Muscle of back (tissue), 11 donors: ENCODE results near the gene LANCL2. TPM values are rescaled to one million over a fixed set of nuclear protein-coding genes. Genes with fewer than 3 reads are reported as not detected.

Source experiments
- DNase-seq, 3 donors: peaks; one replicate each; pipeline versions ENCODE4 v3.0.0 to v3.0.0-alpha.2; 2013
- polyA plus RNA-seq, 10 donors: library from polyadenylated mRNA; unstranded; fragments of 120-200 nt; gene quantifications; one replicate each; pipeline ENCODE4 v1.2.1, GENCODE V29; 2013; ENCODE audit not compliant: insufficient read length in 10 of 10

Gene LANCL2
- polyA plus RNA-seq, 10 donors = 14.0 to 21.7 (median 16.5) TPM

DNA sequence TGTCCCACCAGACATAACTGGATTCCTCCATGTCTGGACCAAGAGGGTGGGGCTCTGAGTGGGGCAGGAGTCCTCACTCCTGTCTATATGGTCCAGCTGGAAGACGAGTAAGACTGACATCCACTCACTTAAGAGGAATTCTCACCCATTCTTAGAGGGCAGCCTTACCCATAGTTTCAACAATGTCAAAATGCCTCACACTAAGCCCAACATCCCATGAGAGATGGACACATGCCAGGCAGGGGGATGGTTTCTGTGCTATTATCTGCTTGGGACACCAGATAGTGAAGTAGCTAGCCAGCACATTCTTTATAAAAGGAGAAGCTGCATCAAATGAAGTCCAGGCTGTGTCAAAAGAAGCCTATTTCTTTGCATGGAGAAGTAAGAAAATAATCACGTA, 4.7 kb upstream of the LANCL2 start:
- DNase-seq = no peak

DNA sequence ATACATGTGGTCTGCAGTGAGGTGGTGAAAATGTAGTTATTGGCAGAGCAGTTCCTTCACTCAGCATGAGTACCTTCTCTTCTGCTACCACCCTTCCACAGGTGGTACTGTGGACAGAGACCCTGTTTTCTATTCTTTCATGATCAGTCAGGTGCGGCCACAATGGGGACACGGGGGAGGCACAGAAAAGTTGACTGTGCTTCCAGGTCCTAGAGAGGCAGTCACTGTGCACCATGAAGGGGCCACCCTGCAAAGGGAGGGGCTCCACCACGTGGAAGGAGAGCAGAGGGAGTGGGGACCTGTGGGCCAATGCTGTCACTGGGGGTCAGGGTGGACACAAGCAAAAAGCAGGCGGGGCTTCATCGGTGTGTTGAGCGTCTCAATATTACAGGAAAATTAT, 3.6 kb upstream of the LANCL2 start:
- no peak for DNase-seq

DNA sequence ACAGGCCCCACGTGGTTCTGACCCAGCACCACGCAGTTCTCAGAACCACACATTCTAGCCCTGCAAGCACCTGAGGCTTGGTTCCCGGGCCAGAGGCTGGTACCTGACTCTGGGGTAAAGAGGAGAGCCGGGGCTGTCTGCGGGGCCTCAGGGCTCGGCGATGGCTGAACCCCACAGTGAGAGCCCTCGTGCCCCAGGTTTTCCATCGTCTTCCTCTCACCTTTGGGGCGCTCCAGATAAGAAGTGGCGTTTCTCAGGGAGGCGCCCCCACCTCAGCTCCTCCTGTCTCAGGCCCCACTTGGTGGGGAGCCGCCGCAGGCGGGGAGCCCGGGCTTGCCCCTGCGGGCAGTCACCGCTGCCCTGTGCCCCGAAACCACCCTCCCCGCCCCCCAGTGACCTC, 2.2 kb upstream of the LANCL2 start:
- DNase-seq = no peak

DNA sequence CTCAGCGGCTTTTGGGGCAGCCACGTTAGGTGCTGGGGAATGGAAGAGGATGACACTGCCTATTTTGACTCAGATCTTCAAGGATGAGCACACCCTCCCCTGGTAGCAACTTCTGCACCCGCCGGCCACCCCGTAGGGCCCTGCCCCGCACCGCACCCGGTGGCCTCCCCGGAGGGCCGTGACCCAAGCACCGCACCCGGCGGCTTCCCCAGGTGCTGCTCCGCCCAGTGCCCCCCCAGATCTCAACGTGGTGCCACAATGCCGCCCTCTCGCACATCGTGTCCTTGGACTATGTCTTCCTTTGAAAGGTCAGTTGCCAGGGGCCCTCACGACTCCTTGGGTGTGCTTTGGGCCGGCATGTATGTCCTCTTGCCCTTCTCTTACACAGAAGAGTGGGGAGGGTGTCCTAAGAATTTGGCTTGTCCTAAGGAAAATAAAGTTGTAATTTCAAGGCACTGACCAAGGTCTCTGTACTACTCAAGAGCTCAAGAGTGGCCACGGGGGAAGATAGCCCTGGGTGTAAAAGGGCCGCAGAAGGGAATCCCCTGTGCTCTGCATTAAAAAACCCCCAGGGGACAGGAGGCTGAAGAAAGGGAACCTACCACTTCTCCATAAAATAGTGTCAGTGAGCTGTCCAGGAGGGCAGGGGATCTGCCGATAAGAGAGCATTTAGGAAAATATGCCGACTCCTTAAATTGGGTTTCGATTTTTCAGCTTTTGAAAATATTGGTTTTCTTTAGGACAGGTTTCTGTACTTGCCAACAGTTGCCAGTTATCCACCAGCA, 1.6 kb upstream of the LANCL2 start:
- no peak for DNase-seq

DNA sequence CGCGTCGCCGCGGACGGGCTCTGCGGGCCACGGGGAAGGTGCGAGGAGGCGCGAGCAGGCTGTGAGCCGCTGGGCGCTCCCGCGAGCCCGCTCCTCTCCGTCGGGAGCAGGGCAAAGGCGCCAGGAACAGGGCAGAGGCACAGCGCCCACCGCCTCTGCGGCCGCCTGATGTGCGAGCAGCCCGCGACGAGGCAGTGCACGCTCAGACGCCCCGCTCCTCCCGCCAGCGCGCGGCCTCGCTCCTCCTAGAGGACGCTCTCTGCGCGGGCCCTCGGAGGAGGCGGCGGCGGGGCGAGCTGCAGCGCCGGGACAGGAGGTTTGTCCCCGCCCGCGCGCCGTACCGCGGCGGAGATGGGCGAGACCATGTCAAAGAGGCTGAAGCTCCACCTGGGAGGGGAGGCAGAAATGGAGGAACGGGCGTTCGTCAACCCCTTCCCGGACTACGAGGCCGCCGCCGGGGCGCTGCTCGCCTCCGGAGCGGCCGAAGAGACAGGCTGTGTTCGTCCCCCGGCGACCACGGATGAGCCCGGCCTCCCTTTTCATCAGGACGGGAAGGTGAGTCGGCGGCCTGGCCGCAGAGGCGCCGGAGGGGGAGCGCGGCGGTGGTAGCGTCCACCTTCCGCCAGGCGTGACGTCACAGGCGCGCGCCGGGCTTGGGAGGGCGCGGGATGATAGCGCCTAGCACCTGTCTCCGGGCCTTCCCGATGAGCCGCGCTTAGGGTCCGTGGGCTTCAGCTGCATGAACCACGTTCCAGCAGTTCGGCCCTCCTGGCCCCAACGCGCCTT, 731 bp downstream of the LANCL2 start:
- DNase-seq = peak; percentile 97 to 100 (median 98)

DNA sequence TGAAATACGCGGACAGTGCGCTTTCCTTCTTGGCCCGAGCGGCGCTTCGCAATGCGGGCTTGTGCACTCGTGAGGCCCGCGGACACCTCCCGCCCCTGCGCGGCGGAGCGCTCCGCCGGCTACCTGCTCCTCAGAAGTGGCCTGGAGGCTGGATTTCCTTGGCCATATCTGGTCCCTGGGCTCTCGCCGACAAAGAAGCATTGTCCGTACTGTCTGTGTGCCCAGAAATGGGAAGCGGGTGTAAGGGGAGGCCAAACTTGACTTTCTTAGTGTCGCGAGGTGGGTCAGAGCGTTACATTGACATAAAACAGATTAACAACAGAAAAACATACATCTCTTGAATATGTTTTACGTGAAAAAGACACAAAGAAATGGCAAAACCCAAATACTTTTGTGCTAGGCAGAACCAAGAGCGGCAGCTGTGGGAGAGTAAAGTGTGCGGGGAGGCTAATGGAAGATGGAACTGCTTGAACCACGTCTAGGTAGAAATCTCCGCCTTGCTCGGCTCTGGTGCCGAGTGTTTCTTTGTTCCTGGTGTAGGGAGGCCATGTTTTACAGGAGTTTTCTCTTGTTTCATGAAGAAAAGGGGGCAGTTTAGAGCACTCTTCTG, 1.4 kb downstream of the LANCL2 start:
- no peak for DNase-seq

DNA sequence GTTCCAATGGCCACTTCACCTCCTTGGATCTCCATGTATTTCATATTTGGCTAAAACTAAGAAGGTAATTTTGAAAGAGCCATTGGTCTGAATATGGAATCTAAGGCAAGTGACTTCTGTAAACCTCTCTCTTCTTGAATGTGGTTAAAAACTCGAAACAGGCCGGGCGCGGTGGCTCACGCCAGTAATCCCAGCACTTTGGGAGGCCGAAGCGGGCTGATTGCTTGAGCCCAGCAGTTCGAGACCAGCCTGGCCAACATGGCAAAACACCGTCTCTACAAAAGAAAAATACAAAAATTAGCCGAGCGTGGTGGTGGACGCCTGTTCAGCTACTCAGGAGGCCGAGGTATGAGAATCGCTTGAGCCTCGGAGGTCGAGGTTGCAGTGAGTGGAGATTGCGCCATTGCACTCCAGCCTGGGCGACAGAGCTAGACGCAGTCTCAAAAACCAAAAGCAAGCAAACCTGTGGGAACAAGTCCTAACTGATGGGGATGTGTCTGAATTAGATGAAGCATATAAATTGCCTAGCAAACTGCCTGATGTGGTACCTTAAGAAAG, 2.2 kb downstream of the LANCL2 start:
- DNase-seq = no peak

DNA sequence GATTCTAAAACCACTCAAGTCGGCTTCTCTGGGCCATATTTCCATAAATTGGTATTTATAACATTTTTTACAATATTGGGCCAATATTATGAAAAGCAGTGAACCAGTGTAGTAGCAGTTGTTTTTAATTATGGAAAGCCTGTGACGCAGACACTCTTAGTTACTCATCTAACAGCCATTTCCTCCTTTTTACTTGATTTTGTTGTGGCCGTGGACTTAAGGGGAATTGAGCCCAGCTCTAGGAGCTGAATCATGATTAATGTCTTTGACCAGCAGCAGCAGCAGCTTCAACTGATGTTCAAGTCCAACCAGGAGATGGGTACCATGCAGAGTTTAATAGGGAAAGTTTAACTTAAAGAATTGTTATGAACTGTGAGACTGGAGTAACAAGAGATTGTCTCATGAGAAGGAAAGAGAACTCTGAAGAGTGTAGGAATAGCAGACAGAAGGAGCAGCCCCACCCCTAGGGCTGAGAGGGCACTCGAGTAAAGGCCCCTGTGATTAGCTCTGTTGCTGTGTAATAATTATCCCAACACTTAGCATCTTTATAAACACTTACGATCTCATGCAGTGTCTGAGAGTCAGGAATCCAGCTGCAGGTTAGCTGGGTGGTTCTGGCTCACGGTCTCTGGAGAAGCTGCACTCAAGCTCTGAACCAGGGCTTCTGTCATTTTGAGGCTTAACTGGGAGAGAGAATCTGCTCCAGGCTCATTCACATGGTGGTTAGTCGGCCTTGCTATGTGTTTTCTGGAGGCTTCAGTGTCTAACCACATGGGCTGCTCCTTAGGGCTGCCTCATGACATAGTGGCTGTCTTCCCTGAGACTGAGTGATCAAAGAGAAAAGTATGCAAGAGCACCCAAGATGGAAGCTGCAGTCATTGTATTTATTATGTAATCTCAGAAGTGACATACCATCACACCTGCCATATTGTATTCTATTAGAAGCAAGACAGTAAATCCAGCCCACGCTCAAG, 4.6 kb downstream of the LANCL2 start:
- peak in 1 of 3 donors; percentile 90 for DNase-seq

DNA sequence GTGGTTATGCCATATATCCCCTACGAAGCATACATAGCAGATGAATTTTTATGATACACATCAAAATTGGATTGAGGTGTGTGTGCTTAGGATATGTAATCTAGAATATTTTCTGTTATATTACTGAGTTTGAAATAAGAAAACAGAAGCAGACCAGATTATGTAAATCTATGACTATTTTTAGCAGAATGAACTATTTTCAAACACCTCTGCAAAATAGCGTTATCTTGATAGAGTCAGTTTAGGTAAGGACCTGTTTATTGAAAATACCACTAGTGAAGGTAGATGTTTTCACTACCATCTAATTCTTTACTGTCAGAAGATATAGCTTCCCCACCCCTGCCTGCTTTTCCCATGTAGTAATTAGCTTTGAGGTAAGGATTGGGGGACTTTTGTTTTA, 9.1 kb downstream of the LANCL2 start:
- DNase-seq = no peak

DNA sequence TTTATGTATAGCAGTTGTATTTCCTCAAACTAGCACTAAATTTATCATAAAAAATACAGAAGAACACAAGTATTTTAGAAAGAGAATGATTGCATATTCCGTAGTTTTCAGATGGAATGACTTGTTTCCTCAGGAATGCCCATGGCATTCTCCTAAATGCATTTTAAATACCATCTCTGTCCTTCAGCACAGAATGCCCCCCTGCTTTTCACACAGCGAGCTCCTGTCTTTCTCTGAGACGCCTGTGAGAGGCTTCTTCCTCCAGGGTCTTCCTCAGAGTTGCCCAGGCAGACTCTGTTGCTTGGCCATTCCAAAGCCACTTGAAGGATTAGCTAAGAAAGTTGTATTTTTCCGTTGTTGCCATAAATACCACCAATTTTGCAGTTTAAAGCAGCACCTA, 10.1 kb downstream of the LANCL2 start:
- DNase-seq = no peak

DNA sequence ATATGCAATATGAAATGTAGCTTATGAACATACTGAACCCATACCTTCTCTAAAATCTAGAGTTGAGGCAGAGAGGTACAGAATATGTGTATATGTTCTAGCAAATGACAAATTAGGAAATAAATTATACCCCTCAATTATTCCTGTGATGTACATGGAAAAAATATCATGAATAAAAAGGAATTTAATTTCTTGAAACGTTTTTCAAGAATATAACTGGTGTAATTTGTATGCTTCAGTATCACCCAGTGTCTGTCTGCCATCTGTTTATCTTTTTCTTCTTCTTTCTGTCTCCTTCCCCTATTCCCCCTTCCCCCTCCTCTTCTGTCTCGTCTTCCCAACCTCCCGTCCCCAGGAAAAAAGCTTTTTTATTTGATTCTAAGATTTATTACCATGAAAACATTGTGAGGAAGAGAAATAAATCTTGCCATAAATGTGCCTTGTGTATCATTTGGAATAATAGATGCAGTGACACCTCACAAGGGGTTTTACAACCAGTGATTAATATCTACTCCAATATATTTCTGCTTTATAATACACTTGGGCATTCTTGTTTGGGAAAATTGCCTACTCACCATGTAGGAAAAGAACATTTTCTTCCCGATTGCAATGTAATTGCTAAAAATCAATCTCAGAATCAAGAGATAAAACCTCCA, 12.2 kb downstream of the LANCL2 start:
- DNase-seq = no peak

DNA sequence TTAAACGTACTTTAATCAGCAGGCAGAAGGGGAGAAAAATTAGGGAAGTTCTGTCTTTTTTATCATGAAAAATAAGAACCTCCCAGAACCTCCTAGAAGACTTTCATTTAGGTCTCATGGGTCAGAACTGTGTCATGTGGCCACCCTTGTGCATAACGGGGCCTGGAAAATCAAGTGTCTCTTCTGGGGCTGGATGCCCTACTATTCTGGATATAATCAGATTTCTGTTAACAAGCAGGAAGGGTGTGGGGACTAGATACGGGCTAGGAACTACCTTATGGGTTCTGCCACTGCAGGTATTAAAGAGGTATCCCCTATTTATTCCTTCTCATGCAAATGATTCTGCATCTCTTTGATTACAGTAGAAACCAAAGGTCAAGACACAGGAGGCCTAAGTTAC, 14.1 kb downstream of the LANCL2 start:
- no peak for DNase-seq

DNA sequence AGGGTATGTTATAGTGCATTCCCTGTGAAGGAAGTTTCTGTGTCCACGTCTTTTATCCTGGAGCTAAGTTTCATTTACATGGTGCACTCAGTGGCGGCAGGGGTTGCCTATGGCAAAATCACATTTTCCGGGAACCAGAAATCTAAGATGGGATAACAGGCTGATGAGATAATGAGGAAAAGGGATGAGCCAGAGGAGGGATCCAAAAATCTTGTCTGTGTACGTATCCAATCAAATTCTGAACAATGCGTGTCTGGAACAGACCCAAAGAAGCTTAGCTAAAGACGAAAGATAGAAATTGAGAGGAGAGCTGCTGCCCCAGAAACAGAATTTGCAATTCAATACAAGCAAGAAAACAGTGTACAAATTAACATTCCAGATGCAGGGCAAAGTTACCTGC, 16.1 kb downstream of the LANCL2 start:
- peak in 2 of 3 donors; percentile 16 to 22 for DNase-seq

DNA sequence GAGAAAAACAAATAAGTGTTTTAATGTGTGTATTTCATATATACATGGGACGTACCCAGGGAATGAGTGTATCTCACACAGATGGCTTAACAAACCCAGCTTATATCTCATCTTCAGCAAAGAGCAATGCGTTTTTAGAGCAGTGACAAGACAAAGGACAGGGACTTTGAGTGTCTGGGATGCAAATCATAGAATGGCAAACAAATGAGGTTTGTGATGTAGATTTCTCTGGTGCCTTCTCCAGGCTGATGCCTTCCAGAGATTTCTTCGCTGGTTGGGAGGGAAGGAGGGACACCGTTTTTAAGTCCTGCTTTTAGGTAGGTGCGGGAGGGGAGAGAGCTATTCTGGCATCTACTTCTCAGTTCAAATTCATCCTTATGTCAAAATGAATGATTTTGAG, 16.6 kb downstream of the LANCL2 start:
- no peak for DNase-seq

DNA sequence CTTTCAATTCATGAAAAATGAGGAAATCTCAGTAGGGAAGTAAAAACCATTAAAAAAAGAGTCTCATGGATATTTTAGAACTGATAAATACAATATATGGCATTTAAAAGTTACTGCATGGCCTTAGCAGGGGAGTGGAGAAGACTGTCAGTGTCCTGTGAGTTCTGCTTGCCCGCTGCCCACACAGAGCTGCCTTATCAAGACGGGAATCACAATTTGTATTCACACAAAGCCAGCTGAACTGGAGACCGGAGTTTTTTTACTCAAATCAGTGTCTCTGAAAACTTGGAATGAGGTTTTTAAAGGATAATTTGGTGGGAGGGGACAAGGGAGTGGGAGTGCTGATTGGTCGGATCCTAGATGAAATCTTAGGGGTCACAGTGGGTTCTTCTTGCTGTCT, 17.1 kb downstream of the LANCL2 start:
- DNase-seq = no peak

DNA sequence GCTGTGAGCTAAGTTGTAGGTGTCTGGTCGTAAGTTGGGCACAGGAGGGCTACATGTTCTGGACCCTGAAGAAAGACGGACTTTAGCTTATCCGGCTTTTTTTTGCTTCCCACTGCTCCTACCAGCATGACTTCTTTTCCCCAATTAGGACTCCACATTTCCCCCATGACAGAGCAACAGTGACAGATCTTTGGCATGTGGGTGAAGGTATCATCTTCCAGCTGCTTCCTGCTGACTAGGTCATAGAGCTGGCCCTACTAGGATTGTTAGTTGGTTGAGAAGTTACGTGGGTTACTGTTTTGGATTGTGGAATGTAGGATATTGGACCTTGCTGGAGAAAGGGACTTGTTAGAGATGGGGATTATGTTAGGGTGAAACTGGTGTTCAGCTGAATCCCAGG, 21.4 kb downstream of the LANCL2 start:
- no peak for DNase-seq

DNA sequence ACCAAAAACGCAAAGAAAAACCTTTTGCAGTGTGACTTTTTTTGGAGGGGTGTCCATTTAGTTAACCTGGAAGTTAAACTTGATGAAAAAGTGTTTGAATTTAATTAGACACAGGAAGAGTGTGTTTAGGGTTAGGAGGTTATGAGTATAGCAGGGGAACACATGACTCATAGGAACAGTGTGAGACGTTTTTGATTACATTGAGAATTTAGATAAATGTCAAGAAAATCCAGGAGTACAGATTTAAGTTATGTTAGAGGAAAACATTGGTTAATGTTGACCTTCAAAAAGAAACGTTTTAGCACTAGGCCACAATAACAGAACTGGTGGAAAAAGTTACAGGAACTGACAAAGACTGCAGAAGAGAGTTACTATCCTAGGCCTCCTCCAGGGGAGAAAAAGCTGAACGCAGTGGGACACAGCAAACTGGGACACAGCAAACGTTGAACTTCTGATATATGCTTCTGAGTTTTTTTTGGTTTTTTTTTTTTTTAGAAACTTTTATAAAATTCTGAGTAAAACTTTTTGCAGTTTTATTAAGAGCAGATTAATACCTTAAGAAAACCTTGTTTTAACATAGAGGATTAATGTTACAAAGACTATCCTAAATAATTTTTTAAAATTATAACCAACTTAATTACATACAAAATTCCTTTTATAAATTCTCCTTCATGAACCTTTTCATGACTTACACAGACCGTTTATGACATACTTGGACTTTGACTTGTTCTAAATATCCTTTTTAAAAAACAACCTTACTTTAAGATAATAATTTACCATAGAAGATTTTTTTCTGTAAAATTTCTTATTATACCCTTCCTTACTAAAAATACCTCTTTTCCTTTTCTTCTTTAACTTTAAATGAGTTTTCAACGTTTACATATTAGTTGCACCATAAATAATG, 22.2 kb downstream of the LANCL2 start:
- no peak for DNase-seq

DNA sequence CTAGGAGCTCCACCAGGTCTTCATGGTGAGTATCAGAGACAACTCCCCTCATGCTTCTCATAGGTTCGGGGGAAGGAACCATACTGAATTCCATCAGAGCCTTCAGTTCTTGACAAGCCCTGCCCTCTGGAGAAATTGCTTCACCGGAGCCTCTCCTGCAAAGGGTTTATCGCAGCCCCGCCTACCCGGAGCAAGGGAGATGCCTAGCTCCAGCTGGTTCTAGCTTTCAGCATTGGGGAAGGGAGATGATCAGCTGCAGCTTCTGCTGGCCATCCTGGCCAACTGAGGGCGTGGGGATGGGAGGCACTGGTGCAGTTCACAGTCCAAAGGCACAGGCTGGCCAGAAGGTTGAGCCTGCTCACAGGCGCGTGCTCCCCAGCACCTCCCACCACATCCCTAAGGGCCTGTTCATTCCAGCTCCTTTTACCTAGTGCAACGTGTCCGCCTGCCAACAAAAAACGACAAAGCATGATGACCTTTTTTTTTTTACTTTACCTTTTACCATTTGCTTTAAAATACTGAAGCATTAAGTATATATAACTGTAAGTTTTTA, 31.2 kb downstream of the LANCL2 start:
- DNase-seq = no peak

DNA sequence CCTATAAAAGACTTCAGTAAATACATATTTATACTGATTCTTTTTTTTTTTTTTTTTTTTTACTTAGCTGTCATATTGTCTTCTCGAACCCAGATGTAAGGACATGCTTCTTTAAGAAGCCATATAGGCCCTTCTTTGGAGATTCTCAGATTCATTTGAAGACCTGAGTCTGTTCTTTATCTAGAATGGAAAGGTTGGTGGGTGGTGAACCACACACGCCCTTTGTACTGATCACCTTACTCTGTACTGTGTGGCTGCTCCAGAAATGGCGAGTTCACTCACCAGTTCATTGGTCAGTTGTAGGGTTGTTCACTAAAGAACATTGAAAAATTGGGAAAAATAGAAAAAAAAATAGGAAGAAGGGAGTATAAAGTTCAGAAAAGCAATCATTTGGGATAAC, 32.5 kb downstream of the LANCL2 start:
- DNase-seq = no peak
